Measurements from ENCODE around the gene RAD9B.
"Not testable (repeated sequence)": the region's sequence is repeated elsewhere in the genome, so short reads cannot be mapped to it uniquely, and the experiment has no call there.

RAD9B gene

GRCh38 chr12:110528277-110528839, 26.2 kb downstream of the RAD9B start:
- no peak for DNase-seq

GRCh38 chr12:110530511-110530910, 28.4 kb downstream of the RAD9B start:
- no peak for DNase-seq

- no peak for DNase-seq
These were observed 29.7 kb downstream of the RAD9B start for GRCh38 chr12:110531741-110532333.

GRCh38 chr12:110532644-110533043, 30.5 kb downstream of the RAD9B start:
- no peak for DNase-seq

- no peak for DNase-seq
These were observed 31.5 kb downstream of the RAD9B start for GRCh38 chr12:110533607-110534006.

GRCh38 chr12:110534811-110535210, 32.7 kb downstream of the RAD9B start:
- DNase-seq = no peak

GRCh38 chr12:110536834-110537604, 34.9 kb downstream of the RAD9B start:
- no peak for DNase-seq

- no peak for DNase-seq
These were observed 35.7 kb downstream of the RAD9B start for GRCh38 chr12:110537605-110538409.

GRCh38 chr12:110538869-110539622, 36.9 kb downstream of the RAD9B start:
- DNase-seq = no peak

GRCh38 chr12:110540048-110540447, 37.9 kb downstream of the RAD9B start:
- DNase-seq = no peak

GRCh38 chr12:110543252-110543959, 41.3 kb downstream of the RAD9B start:
- no peak for DNase-seq

GRCh38 chr12:110543965-110544364, 41.8 kb downstream of the RAD9B start:
- DNase-seq = no peak

GRCh38 chr12:110545259-110545658, 43.1 kb downstream of the RAD9B start:
- DNase-seq = not testable (repeated sequence)

- no peak for DNase-seq
These were observed 43.7 kb downstream of the RAD9B start for GRCh38 chr12:110545812-110546211.

- DNase-seq = no peak
These were observed 44.2 kb downstream of the RAD9B start for GRCh38 chr12:110546339-110546738.

GRCh38 chr12:110547090-110547489, 45.0 kb downstream of the RAD9B start:
- no peak for DNase-seq

- no peak for DNase-seq
These were observed 46.5 kb downstream of the RAD9B start for GRCh38 chr12:110548678-110549077.

GRCh38 chr12:110549716-110550115, 47.6 kb downstream of the RAD9B start:
- DNase-seq = no peak

GRCh38 chr12:110550981-110551380, 48.9 kb downstream of the RAD9B start:
- DNase-seq = no peak
